Measurements from ENCODE around the gene AGAP3.

AGAP3 gene

DNA sequence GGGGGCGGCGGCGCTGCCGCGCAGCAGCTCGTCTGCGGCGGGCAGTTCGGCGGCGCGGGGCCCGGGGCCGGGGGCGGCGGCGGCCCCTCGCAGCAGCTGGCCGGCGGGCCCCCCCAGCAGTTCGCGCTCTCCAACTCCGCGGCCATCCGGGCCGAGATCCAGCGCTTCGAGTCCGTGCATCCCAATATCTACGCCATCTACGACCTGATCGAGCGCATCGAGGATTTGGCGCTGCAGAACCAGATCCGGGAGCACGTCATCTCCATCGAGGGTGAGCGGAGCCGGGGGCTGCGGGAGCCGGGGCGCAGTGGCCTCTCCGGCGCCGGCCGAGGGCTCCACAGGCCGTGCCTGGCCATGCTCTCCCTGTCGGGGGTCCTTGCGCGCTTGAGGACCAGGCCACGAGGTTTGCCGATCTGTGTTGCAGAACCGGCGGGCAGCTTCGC lies 548 bp downstream of the AGAP3 start:
- Histone ChIP-seq H3K27me3 (replicated peaks) (no peaks in the 10 kb centered on the region), H3K4me3 (ENCODE audit: low read depth, low read length) (peak overlapping the region; percentile 78), H3K27ac (peak overlapping the region; percentile 42), H3K36me3 (replicated peaks) (no peaks in the 10 kb centered on the region)
- DNase-seq = no peak
- in situ Hi-C loops (cut with HindIII; ENCODE audit: low pct_ligation_motif_present, low sequenced_read_pairs) = no loop called here
- TF ChIP-seq, protein P1, sequence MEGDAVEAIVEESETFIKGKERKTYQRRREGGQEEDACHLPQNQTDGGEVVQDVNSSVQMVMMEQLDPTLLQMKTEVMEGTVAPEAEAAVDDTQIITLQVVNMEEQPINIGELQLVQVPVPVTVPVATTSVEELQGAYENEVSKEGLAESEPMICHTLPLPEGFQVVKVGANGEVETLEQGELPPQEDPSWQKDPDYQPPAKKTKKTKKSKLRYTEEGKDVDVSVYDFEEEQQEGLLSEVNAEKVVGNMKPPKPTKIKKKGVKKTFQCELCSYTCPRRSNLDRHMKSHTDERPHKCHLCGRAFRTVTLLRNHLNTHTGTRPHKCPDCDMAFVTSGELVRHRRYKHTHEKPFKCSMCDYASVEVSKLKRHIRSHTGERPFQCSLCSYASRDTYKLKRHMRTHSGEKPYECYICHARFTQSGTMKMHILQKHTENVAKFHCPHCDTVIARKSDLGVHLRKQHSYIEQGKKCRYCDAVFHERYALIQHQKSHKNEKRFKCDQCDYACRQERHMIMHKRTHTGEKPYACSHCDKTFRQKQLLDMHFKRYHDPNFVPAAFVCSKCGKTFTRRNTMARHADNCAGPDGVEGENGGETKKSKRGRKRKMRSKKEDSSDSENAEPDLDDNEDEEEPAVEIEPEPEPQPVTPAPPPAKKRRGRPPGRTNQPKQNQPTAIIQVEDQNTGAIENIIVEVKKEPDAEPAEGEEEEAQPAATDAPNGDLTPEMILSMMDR (IDR thresholded peaks at IDR 0.05; ENCODE audit: low read depth, low read length, missing control alignments) = no peak

DNA sequence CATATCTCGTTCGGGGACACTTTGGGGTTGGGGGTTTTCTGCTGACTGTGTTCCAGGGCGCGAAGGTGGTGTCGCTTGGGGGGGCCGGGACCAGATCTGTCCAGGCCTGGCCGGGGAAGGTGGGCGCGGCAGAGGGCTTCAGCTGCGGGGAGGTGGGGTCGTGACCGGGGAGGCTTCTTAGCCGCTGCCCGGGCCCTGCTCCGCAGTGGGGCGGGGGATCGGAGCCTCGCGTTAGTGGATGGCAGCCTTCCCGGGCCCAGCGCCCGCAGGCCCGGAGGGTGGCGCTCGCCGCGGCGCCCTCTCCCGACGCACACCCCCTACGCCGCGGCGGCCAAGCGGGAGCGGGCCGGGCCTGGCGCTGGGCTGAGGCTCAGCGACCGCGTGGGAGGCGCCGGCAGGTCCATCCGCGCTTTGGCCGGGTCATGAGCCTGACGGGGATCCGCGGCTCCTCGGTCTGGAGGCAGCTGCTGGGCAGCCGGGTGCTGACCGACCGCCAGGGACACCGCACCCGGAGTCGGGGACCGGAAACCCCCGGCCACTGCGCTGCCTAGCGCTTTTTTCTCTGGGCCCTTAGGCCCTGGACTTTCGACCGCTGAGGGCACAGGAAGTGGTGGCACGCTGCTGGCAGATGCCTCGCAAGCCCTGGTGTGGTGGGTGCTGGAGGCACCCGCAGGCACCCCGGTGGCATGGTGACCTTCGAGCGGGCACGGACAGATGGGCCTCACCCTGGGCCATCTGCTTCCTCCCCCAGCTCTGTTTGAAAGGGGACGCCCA lies 1.2 kb downstream of the AGAP3 start:
- in situ Hi-C loops (cut with HindIII; ENCODE audit: low pct_ligation_motif_present, low sequenced_read_pairs) = no loop called here
- no peaks in the 10 kb centered on the region for H3K36me3 ChIP-seq (replicated peaks)
- H3K27ac ChIP-seq = peak overlapping the region; percentile 42
- H3K27me3 ChIP-seq (replicated peaks) = no peaks in the 10 kb centered on the region
- TF ChIP-seq, protein P1 (IDR thresholded peaks at IDR 0.05; ENCODE audit: low read depth, low read length, missing control alignments) = no peak
- no peak for DNase-seq
- peak overlapping the region; percentile 78 for H3K4me3 ChIP-seq (ENCODE audit: low read depth, low read length)

DNA sequence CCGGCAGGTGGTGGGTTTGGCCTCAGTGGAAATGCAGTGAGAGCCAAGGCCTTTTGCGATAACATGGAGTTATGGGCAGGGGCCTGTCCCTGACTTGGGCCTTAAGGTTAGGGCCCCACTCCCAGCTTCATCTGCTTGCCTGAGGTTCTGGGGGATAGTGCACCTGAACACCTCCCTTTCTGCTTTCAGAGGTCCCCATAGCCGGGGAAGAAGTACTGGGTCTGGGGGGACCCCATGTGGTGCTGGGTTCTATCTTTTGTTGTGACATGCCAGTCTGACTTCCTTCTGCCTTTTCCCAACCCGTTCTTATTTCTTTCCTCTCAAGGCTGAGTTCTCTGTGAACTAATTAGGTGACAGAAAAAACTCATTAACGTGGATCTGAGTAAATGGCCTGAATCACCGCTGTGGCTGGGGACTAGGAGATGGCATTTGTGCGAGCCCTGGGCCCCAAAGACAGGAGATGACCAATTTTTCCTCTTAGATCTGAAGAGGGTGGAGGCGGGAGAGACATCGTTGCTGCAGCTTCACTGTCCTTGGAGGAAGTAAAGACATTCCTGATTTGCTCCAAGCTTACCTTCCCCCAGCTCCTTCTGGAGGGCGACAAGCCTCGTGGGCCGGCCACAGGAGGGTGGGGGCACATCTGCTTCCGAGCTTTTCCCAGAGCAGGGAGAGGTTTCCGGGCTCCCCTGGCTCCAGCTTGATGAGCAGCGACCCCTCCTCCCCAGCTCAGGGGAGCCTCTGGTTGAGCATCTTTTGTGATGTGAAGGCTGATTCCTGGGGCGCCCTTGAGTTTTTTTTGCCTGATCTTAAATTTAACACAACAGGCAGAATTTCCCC lies 2.0 kb downstream of the AGAP3 start:
- TF ChIP-seq, protein P1 (IDR thresholded peaks at IDR 0.05; ENCODE audit: low read depth, low read length, missing control alignments) = no peak
- in situ Hi-C loops (cut with HindIII; ENCODE audit: low pct_ligation_motif_present, low sequenced_read_pairs) = no loop called here
- Histone ChIP-seq H3K36me3 (replicated peaks) (no peaks in the 10 kb centered on the region), H3K4me3 (ENCODE audit: low read depth, low read length) (peak overlapping the region; percentile 78), H3K27ac (peak overlapping the region; percentile 37), H3K27me3 (replicated peaks) (no peaks in the 10 kb centered on the region)
- DNase-seq = no peak

DNA sequence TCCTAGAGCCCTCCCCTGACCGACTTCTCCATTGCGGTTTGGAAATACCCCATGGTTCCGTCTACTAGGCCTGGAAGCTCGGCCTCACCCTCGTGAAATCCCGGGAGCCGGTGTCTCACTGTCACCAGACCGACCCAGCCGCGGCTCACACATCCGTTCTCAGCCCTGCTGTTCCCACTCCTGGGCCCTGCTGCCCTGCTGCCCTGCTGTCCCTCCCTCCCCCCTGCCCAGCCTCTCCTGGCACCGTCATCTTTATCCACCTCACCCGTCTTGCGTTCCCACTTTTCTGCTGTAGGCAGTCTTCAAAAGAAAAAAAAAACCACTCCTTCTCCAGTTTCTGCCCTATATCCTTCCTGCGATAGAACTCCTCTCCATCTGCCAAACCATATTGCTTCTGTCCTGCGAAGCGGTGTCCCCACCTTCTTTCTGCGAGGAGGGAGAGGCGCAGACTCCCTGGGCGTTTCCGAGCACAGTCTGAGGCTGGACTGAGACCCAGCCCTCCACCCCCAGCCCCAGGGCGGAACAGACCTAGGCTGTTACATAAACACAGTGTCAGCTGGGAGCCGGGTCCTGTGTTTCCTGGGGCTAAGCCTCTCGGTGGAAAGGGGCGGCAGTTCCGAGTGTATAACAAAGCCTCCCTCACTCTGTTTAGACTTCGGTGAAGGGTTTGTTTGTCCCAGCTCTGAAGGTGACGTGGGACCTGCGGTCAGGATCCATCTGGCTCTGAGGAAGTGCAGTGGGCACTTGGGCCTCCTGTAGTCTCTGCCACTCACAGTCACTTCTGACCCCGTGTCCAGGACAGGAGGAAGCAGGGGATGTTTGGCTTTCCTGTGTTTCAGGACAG lies 2.8 kb downstream of the AGAP3 start:
- H3K4me3 ChIP-seq (ENCODE audit: low read depth, low read length) = peak overlapping the region; percentile 78
- no peaks in the 10 kb centered on the region for H3K27me3 ChIP-seq (replicated peaks)
- peak; percentile 41 for DNase-seq
- TF ChIP-seq, protein P1 (IDR thresholded peaks at IDR 0.05; ENCODE audit: low read depth, low read length, missing control alignments) = no peak
- H3K36me3 ChIP-seq (replicated peaks) = no peaks in the 10 kb centered on the region
- H3K27ac ChIP-seq = peak overlapping the region; percentile 37
- in situ Hi-C loops (cut with HindIII; ENCODE audit: low pct_ligation_motif_present, low sequenced_read_pairs) = no loop called here

DNA sequence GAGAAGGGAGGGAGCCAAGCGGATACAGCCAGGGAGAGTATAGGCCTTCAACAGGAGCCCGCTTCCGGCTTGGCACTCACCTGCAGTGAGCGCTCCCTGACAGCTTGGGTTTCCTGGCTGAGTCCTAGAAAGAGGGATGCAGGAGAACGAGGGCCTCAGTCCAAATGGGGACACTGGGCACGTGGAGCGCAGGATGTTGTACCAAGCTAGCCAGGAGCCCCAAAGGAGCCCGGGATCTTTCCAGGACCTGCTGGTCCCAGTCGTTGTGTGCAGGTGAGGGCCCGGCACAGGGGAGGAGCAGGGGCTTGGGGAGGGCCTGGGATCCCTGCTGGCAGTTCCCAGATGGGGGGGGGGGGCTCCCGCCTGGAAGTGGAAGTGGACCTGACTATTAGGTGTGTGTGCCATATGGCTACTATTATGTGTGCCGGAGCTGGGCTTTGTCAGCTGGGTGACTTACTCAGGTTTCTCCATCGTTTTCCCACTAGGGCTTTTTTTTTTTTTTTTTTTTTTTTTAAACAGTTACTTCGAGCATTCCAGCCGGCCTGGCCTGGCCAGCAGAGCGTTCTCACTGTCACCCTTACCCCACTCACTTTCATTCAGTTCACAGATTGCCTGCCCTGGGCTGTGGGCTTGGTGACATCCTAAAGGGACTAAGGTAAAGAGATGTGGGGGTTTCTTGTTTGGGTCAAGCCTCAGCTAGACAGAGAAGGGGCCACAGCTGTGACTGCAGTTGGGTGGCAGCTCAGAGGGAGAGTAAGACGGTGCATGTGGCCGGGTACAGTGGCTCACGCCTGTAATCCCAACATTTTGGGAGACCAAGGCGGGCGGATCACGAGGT lies 3.8 kb downstream of the AGAP3 start:
- Histone ChIP-seq H3K27me3 (replicated peaks) (no peaks in the 10 kb centered on the region), H3K27ac (no peak overlapping the region), H3K4me3 (ENCODE audit: low read depth, low read length) (no peak overlapping the region), H3K36me3 (replicated peaks) (no peaks in the 10 kb centered on the region)
- in situ Hi-C loops (cut with HindIII; ENCODE audit: low pct_ligation_motif_present, low sequenced_read_pairs) = no loop called here
- TF ChIP-seq, protein P1 (IDR thresholded peaks at IDR 0.05; ENCODE audit: low read depth, low read length, missing control alignments) = no peak
- no peak for DNase-seq

Data from brain microvascular endothelial cell (primary cell).